Activated naive CD4-positive, alpha-beta T cell treated with anti-CD3 and anti-CD28 coated beads, Interleukin-2, amount 10 ng/mL, durations not matched to agents 7 days and 5 days (primary cell): Measurements from ENCODE around the gene KSR2.
"Not testable (repeated sequence)": the region's sequence is repeated elsewhere in the genome, so short reads cannot be mapped to it uniquely, and the experiment has no call there.

ENCODE experiments used
- CTCF ChIA-PET: fragments of 350-600 bp; sonication (Branson Sonifier 250); formaldehyde crosslinking; loops from one replicate; lab custom pipeline; 2021; ENCODE audit warnings: antibody characterized with exemption; lab: Charles Lee
- DNase-seq: peaks from one replicate; pipeline ENCODE4 v3.0.0-alpha.2; 2020
- H3K27ac Mint-ChIP-seq: one replicate; pipeline ENCODE4 v1.8.0; 2021; ENCODE audit warnings: mild to moderate bottlenecking, moderate library complexity, mixed read lengths
- H3K27me3 Mint-ChIP-seq: one replicate; pipeline ENCODE4 v1.8.0; 2021; ENCODE audit warnings: mild to moderate bottlenecking, mixed read lengths
- H3K36me3 Mint-ChIP-seq: one replicate; pipeline ENCODE4 v1.8.0; 2021; ENCODE audit warnings: mixed read lengths
- H3K4me1 Mint-ChIP-seq: one replicate; pipeline ENCODE4 v1.8.0; 2021; ENCODE audit warnings: mixed read lengths
- H3K4me3 Mint-ChIP-seq: one replicate; pipeline ENCODE4 v1.8.0; 2021; ENCODE audit warnings: mild to moderate bottlenecking, moderate library complexity, mixed read lengths
- H3K9me3 Mint-ChIP-seq: one replicate; pipeline ENCODE4 v1.8.0; 2021; ENCODE audit warnings: mixed read lengths

KSR2 gene

DNA sequence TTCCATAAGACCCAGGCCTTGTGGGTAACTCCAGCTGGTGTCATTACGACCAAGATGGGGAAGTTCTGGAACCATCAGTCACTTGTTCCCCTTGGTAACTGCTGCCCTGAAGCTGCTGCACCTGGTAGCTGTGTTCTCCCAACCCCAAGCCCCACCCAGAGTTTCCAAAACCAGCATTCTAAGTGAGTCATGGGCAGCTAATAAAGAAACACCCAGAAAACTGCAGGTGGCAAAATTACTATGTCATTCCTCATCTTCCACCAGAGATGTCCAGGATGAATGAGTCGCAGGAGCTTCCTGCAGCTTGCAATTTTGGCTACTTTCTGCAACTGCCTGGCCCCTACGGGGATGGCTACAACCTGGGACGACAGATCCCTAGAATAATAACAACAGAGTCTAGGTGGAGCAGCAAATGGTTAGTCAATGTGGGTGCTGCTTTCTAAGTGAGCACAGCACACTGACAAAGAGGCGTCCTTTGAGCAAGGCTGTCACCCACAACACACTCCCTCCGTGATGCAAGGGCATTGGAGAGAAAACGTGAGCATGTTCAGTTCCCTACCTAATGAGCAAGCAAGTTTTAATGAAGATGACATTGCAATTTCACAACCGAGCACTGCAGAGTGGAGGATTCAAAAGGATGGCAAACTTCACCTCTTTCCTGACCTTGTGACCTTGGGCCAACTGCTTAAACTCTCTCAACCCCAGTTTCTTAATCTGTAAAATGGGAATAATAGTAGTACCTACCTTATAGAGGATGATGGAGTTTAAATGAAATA is 306.0 kb downstream of the KSR2 start:
- H3K9me3 Mint-ChIP-seq, result peaks cover 3% of the 10 kb centered on the region
- H3K27ac Mint-ChIP-seq, result no peak overlapping the region
- no peak for DNase-seq
- CTCF ChIA-PET, result no interaction called here
- no peaks in the 10 kb centered on the region for H3K27me3 Mint-ChIP-seq
- H3K36me3 Mint-ChIP-seq, result no peaks in the 10 kb centered on the region
- H3K4me1 Mint-ChIP-seq, result no peaks in the 10 kb centered on the region
- no peak overlapping the region for H3K4me3 Mint-ChIP-seq

DNA sequence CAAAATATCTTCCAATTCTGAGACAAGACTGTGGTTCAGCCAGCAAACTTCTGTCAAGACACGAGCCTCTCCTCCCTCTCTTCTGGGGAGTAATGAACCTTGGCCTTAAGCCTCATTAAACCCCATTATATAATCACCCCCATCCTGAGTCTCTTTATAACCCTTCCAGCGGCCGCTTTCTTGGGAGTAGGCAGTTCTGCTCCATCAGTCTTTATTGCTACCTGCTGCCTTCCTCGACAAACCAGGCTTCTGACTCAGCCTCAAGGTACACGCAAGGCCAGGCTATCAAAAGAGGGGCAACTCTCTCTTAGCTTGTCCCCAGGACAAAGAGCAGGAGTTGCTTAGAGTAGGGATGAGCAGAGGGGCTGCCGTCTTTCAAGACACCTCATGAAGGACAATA is 306.6 kb downstream of the KSR2 start:
- peaks cover 4% of the 10 kb centered on the region for H3K9me3 Mint-ChIP-seq
- H3K27ac Mint-ChIP-seq, result no peak overlapping the region
- DNase-seq, result no peak
- CTCF ChIA-PET, result no interaction called here
- no peak overlapping the region for H3K4me3 Mint-ChIP-seq
- no peaks in the 10 kb centered on the region for H3K36me3 Mint-ChIP-seq
- H3K4me1 Mint-ChIP-seq, result no peaks in the 10 kb centered on the region
- H3K27me3 Mint-ChIP-seq, result no peaks in the 10 kb centered on the region

DNA sequence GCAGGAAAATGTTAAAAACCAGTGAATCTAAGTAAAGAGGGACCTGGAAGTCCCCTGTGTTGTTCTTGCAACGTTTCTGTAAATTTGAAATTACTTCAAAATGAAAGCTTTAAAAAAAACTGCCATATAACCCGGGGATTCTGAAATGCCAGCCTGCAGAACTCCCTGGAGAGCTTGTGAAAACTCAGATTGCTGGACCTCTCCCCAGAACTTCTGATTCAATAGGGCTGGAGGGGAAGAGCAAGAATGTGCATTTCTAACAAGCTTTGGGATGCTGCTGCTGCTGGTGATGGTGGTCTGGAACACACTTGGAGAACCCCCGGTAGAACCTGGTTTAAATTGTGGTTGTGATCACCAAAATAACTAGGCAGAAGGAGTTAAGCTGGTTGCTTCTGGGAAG is 307.3 kb downstream of the KSR2 start:
- CTCF ChIA-PET, result no interaction called here
- Mint-ChIP-seq H3K36me3 (no peaks in the 10 kb centered on the region), H3K27ac (no peak overlapping the region), H3K9me3 (peaks cover 4% of the 10 kb centered on the region), H3K4me1 (no peaks in the 10 kb centered on the region), H3K27me3 (no peaks in the 10 kb centered on the region), H3K4me3 (no peak overlapping the region)
- no peak for DNase-seq

DNA sequence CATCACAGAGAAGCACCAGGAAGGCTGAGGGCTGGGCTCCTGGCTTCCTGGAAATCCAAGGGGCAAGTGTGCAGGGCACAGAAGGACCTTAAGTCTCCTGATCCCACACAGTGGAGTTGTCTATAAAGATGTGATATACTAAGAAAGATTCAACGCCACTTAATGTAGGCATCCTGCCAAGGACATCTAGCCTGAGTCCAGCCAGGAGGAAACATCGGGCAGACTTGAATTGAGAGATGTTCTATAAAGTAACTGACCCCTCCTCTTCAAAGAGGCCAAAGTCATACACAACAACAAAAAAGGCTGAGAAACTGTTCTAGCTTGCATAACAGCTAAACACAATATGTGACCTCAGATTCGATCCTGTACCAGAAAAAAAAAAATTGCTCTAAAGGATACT is 307.9 kb downstream of the KSR2 start:
- CTCF ChIA-PET, result no interaction called here
- Mint-ChIP-seq H3K27me3 (no peaks in the 10 kb centered on the region), H3K27ac (no peak overlapping the region), H3K9me3 (peaks cover 4% of the 10 kb centered on the region), H3K4me1 (no peaks in the 10 kb centered on the region), H3K36me3 (no peaks in the 10 kb centered on the region), H3K4me3 (no peak overlapping the region)
- no peak for DNase-seq

DNA sequence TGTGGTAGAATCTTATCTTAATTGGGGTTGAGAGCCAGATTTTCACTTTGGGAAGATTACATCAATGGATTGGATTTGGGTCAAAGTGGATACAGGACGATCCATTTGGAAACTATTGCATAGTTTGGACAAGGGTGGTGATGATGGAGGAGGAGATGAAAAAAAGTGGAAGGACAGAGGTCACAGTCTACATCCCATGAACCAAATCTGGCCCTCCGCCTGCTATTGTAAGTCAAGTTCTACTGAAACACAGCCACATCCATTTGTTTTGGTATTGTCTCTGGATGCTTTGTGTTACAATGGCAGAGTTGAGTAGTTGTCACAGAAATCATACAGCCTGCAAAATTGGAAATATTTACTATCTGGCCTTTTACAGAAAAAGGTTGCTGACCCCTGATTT is 310.6 kb downstream of the KSR2 start:
- Mint-ChIP-seq H3K4me3 (no peak overlapping the region), H3K27ac (no peak overlapping the region), H3K36me3 (no peaks in the 10 kb centered on the region), H3K4me1 (no peaks in the 10 kb centered on the region), H3K27me3 (no peaks in the 10 kb centered on the region), H3K9me3 (peaks cover 5% of the 10 kb centered on the region)
- DNase-seq, result no peak
- CTCF ChIA-PET, result no interaction called here

DNA sequence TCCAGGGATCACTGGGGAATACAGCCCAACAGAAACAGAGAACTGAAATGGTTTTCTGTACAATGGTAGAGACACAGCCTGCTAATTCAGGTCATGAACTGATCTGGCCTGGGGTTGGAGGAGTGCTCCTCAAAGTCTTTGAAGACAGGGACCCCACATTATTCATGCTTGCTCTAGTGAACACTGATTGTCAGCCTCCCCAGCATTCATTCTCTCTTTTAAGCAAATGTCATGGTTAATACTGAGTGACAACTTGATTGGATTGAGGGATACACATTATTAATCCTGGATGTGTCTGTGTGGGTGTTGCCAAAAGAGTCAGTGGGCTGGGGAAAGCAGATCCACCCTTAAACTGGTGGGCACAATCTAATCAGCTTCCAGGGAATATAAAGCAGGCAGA is 319.0 kb downstream of the KSR2 start:
- CTCF ChIA-PET, result no interaction called here
- H3K27ac Mint-ChIP-seq, result no peak overlapping the region
- no peak for DNase-seq
- H3K36me3 Mint-ChIP-seq, result no peaks in the 10 kb centered on the region
- H3K27me3 Mint-ChIP-seq, result no peaks in the 10 kb centered on the region
- H3K4me3 Mint-ChIP-seq, result no peak overlapping the region
- peaks cover 9% of the 10 kb centered on the region for H3K9me3 Mint-ChIP-seq
- H3K4me1 Mint-ChIP-seq, result no peaks in the 10 kb centered on the region

DNA sequence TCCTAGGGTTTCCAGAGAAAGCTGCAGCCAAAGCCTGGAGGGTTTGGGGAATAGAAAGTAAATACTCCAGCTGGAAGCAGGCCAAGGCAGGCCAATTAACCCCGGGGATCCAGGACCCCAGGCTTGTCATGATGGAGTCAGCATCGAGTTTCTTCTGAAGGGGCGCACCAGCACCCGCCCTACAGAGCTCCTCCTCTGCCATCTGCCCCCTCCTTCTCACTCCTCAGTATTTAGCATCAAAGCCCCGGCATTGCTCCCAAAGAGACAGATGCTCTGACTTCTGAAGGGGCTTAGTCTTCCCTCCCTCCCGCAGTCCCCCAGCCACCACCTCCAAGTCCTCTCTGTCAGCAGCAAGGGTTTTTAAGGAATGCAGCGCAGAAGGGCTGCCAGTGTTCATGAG is 322.3 kb downstream of the KSR2 start:
- H3K36me3 Mint-ChIP-seq, result no peaks in the 10 kb centered on the region
- no peak overlapping the region for H3K27ac Mint-ChIP-seq
- H3K9me3 Mint-ChIP-seq, result peaks cover 5% of the 10 kb centered on the region
- H3K27me3 Mint-ChIP-seq, result no peaks in the 10 kb centered on the region
- CTCF ChIA-PET, result no interaction called here
- H3K4me3 Mint-ChIP-seq, result no peak overlapping the region
- no peak for DNase-seq
- H3K4me1 Mint-ChIP-seq, result no peaks in the 10 kb centered on the region

DNA sequence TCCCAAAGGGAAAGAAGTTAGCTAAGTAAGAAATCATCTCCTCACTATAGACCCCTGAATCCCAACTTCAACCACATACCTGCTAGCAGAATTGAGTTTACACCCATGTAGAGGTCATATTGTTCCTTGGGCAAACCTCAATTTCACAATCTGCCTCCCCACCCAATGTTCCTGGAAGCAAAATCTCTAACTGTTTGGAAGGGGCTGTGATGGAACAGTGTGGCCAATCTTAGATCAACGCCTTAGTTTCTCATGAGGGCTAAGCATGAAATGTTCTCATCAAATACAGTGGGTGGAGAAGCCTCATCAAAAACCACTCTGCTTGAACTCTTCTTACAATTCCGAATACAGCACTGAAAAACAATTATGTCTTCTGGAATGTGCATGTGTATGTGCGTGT is 323.3 kb downstream of the KSR2 start:
- CTCF ChIA-PET, result no interaction called here
- Mint-ChIP-seq H3K36me3 (no peaks in the 10 kb centered on the region), H3K9me3 (peaks cover 2% of the 10 kb centered on the region), H3K27me3 (no peaks in the 10 kb centered on the region), H3K27ac (no peak overlapping the region), H3K4me3 (no peak overlapping the region), H3K4me1 (no peaks in the 10 kb centered on the region)
- no peak for DNase-seq

DNA sequence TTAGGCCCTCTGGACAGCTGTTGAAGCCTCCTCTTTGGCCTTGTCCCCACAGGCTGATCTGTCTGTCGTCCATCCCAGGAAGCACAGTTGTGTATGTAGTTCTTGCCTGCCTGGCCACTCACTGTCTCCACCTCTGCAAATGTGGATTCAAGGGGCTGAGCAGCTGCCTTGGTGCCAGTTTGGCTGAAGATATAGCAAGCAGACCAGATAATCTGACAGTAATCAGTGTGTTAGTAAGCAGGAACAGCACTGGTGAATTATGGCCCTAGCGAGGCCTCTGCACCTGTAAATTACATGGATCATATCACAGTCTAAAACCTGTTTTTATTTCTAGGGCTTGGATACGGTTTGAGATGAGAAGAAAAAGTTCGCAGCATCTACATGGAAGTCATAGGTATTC is 324.8 kb downstream of the KSR2 start:
- no peak overlapping the region for H3K27ac Mint-ChIP-seq

DNA sequence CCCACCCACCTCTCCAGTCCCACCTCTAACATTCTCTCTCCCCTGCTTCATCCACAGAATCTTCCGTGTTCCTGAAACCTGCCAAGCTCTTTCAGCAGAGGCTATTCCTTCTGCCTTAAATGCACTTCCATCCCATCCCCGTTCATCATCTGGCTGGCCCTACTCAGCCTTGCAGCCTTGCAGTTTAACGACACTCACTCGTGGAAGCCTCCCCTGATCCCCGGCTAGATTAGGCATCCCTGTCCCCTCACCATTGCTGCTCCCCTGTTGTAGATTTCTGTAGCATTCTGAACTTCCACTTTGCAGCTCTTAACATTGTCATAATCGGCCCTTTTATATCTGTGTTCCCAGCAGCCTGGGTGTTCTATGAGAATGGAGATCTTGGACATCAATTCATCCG is 326.9 kb downstream of the KSR2 start:
- Mint-ChIP-seq H3K27ac (no peak overlapping the region), H3K4me1 (no peaks in the 10 kb centered on the region), H3K36me3 (no peaks in the 10 kb centered on the region), H3K4me3 (no peak overlapping the region), H3K27me3 (no peaks in the 10 kb centered on the region), H3K9me3 (peaks cover 4% of the 10 kb centered on the region)
- CTCF ChIA-PET, result no interaction called here
- no peak for DNase-seq

More for the DNA sequence above, 324.8 kb downstream of the KSR2 start:
- Mint-ChIP-seq H3K4me3 (no peak overlapping the region), H3K27me3 (no peaks in the 10 kb centered on the region), H3K36me3 (no peaks in the 10 kb centered on the region), H3K4me1 (no peaks in the 10 kb centered on the region), H3K9me3 (peaks cover 2% of the 10 kb centered on the region)
- CTCF ChIA-PET, result no interaction called here
- no peak for DNase-seq

DNA sequence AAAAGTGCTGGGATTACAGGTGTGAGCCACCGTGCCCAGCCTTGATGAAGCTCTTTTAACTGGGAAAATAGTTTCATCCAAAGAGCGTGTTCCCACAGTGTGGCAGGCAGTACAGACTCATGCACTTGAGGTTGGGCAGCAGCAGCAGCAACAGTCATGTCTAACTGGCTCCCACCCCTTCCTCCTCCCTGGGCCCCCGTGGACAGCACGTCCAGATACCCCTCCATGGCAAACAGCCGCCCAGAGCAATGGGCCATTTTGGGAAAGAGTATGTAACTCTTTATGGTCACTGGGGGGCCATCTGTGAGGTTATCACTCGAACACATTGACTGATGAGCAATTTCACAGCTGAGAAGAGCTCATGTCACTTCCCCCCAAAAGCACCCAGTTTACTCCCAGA is 328.3 kb downstream of the KSR2 start:
- CTCF ChIA-PET, result no interaction called here
- DNase-seq, result no peak
- no peaks in the 10 kb centered on the region for H3K36me3 Mint-ChIP-seq
- H3K4me3 Mint-ChIP-seq, result no peak overlapping the region
- no peaks in the 10 kb centered on the region for H3K27me3 Mint-ChIP-seq
- no peaks in the 10 kb centered on the region for H3K4me1 Mint-ChIP-seq
- no peak overlapping the region for H3K27ac Mint-ChIP-seq
- peaks cover 6% of the 10 kb centered on the region for H3K9me3 Mint-ChIP-seq

DNA sequence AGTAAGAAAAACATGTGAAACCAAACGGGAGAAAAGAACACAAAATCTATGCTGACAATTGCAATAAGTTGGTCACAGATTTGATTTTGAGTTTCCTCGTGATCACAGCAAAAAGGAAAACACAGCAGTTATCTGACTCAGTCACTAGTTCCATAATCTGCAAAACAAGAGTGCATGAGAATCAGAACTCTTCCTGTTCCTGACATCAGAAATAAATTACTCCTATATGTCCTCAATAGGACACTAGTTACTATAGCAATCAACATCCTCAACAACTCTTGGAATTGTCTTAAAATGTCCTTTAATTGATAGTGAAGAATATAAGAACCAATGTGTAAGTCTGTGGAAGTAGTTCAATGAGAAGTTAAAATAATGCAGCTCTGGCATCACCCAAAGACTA is 339.3 kb downstream of the KSR2 start:
- CTCF ChIA-PET, result no interaction called here
- no peak overlapping the region for H3K4me3 Mint-ChIP-seq
- H3K27ac Mint-ChIP-seq, result no peak overlapping the region

DNA sequence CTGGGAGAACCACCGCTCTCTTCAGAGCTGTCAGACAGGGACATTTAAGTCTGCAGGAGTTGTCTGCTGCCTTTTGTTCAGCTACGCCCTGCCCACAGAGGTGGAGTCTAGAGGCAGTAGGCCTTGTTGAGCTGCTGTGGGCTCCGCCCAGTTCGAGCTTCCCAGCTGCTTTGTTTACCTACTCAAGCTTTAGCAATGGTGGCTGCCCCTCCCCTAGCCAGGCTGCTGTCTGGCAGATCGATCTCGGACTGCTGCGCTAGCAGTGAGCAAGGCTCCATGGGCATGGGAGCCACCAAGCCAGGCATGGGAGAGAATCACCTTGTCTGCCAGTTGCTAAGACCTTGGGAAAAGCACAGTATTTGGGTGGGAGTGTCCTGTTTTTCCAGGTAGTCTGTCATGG is 340.1 kb downstream of the KSR2 start:
- H3K27ac Mint-ChIP-seq, CTCF ChIA-PET, DNase-seq, H3K27me3 Mint-ChIP-seq, H3K4me3 Mint-ChIP-seq, H3K36me3 Mint-ChIP-seq, H3K4me1 Mint-ChIP-seq: not testable (repeated sequence)
- H3K9me3 Mint-ChIP-seq, result peaks cover 11% of the 10 kb centered on the region

More for the DNA sequence above, 339.3 kb downstream of the KSR2 start:
- Mint-ChIP-seq H3K27me3 (no peaks in the 10 kb centered on the region), H3K9me3 (peaks cover 11% of the 10 kb centered on the region), H3K36me3 (no peaks in the 10 kb centered on the region), H3K4me1 (no peaks in the 10 kb centered on the region)
- no peak for DNase-seq

DNA sequence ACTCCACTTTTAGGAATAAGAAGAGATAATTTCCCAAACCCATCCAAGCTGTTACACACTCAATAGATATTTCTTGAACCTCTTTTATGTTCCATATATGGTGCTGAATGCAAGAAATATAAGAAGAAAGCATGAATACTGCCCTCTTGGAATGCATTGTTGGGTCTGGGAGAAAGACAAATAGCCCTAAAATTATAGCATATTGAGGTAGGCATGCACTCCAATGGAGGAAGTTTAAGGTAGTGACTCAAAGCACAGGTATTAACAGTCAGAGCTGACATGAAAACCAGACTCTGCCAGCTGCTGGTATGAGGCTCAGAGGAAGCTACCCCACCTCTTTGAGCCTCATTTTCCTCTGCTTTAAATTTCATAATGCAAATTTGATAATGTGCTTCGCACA is 346.0 kb downstream of the KSR2 start:
- no peaks in the 10 kb centered on the region for H3K4me1 Mint-ChIP-seq

DNA sequence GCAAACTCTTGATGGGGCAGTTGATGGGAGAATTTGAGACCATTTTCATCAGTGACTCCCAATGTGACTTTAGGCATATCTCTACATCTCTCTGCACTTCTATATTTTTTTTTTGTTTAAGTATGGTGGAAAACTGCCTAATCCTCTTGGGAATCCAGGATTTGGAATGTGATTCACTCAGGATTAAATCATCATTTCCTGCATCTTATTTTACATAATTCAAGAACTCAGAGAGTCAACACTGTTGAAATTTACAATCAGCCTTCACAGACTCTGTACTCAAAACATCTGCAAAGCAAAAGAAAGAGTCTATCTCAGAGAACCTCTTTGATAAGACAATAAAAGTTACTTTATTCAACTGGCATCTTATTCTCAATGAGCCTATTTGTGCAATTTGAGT is 346.7 kb downstream of the KSR2 start:
- Mint-ChIP-seq H3K4me1 (no peaks in the 10 kb centered on the region), H3K27ac (no peak overlapping the region), H3K27me3 (no peaks in the 10 kb centered on the region), H3K36me3 (no peaks in the 10 kb centered on the region), H3K4me3 (no peak overlapping the region), H3K9me3 (peaks cover 9% of the 10 kb centered on the region)
- CTCF ChIA-PET, result no interaction called here
- DNase-seq, result no peak

More for the DNA sequence above, 346.0 kb downstream of the KSR2 start:
- H3K27ac Mint-ChIP-seq, result no peak overlapping the region
- no peak for DNase-seq
- H3K27me3 Mint-ChIP-seq, result no peaks in the 10 kb centered on the region
- no peak overlapping the region for H3K4me3 Mint-ChIP-seq
- H3K36me3 Mint-ChIP-seq, result no peaks in the 10 kb centered on the region
- H3K9me3 Mint-ChIP-seq, result peaks cover 9% of the 10 kb centered on the region
- CTCF ChIA-PET, result no interaction called here
